Measurements from ENCODE around the gene SKIC3. TPM values are rescaled to one million over a fixed set of nuclear protein-coding genes. Genes with fewer than 3 reads are reported as not detected.

SKIC3 gene
- 124 and 138 TPM in 2 replicates for total RNA-seq

DNA sequence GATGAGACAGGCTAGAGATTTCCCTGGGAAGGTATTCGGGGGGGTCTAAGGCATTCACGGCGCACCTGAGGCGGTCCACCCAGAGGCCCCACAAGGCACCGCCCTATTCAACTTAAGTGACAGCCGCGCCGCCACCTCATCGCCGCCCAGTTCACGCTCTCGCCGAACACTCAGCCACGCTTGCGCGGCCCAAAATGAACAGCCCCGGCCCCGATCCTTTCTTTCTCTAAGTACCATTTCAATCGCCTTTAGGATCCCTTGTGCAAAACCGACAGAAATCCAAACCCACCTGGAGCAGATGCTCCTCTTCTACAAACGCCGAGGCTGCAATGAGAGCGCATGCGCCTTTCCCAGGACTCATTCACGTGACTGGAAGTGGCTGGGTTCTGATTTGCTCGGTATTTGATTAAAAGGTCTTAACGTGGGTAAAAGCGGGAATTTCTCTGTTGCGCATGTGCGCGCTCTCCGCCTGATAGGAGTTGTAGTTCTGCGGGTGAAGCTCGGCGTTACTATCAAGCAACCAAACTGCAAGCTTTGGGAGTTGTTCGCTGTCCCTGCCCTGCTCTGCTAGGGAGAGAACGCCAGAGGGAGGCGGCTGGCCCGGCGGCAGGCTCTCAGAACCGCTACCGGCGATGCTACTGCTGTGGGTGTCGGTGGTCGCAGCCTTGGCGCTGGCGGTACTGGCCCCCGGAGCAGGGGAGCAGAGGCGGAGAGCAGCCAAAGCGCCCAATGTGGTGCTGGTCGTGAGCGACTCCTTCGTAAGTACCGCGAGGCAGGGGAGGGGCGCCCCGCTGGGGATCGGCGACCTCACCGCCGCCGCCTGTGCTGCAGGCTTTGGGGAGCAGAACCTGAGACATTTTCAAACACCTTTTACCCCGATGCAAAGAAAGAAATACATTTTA lies at the start of gene SKIC3, which contains the start of gene ARSK:
TSS of gene SKIC3 (minus strand) at position 331 of the 902 bp plus-strand sequence. CDS start 7,827 bp downstream, outside the sequence.
TSS of gene ARSK (plus strand) at position 455 of the 902 bp plus-strand sequence. CDS start at position 633, 178 bp downstream.
- peak; percentile 98 for DNase-seq (ENCODE audit: low read depth, low spot score)

- DNase-seq (ENCODE audit: low read depth, low spot score), result no peak
Observed at GRCh38 chr5:95600557-95600956, 45.8 kb upstream of the SKIC3 start.

DNA sequence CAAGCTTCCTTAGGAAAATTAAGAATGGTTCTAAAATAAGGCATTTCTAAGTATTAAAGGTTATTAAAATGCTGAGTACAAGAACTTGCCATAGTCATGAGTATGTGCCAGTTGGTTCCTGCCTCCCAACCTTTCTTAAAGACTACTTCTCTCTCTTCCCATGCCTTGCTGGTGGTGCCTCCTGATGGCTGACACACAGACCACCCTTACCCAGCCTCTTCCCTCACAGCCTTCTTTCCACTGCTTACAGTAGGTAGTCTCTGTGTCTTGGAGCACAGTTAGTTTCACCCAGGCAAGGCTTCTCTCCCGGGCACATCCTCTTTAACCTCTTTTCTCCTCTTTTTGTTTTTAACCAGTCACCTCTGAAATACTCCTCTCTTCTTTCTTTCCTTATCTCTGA lies 44.5 kb upstream of the SKIC3 start:
- DNase-seq (ENCODE audit: low read depth, low spot score), result no peak

GRCh38 chr5:95595289-95595931 lies 40.6 kb upstream of the SKIC3 start:
- DNase-seq (ENCODE audit: low read depth, low spot score), result no peak

- peak; percentile 32 for DNase-seq (ENCODE audit: low read depth, low spot score)
Observed at GRCh38 chr5:95591490-95591901, 36.7 kb upstream of the SKIC3 start.

DNA sequence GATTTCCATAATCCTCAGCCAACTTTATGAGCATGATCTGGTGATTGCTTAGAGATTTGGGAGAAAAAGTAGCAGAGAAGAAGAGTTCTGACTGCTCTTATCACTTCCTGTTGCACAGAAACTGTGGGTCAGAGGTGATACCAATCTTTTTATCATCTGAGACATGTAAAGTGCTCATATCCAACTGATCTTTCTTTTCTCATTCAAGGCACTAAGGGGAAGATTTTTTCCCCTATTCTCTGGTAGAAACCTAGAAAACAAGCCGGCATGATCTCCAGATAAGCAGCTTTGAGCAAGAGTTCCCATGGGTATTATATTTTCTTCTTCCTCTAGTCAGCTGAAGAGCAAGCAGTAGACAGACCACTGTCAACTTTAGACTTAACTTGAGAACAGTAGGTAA lies 36.1 kb upstream of the SKIC3 start:
- no peak for DNase-seq (ENCODE audit: low read depth, low spot score)

- DNase-seq (ENCODE audit: low read depth, low spot score), result no peak
Observed at GRCh38 chr5:95583992-95584391, 29.2 kb upstream of the SKIC3 start.

DNA sequence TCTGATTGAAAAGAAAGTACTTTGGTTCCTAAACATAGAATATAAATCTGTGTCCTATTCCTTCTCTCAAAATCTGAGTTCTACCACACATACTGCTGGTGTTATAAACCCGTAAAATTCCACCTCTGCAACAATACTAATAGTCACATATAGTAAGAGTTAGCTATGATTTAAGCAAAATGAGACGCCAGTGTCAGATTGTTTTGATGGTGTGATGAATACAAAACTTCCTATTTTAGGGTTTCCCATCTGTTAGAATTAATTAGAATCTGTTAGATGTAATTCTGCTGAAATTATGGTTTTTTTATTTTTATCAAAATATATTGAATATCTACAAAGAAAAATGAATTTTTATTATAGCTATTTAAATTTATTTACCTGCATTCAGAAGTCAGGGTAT lies 26.8 kb upstream of the SKIC3 start:
- DNase-seq (ENCODE audit: low read depth, low spot score), result no peak

GRCh38 chr5:95572016-95572415 lies 17.2 kb upstream of the SKIC3 start:
- DNase-seq (ENCODE audit: low read depth, low spot score), result no peak

- no peak for DNase-seq (ENCODE audit: low read depth, low spot score)
Observed at GRCh38 chr5:95565280-95565920, 10.6 kb upstream of the SKIC3 start.

DNA sequence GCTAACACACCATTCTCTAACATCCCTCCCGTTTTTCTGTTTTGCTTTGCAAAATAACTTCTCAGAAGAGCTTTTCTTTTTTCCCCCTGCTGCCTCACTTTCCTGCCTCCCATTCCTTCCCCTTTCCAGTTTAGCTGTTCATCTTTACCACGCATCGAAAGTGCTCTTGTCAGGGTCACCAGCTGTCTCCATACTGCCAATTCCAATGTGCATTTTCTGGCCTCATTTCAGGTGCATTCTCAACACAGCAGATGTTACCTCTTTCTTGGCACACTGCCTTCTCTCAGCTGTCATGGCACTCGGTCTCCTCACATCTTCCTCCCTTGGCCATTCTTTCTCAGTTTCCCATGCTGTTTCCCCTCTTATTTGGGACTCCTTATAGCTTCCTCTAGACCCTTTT lies 9.7 kb upstream of the SKIC3 start:
- no peak for DNase-seq (ENCODE audit: low read depth, low spot score)

DNA sequence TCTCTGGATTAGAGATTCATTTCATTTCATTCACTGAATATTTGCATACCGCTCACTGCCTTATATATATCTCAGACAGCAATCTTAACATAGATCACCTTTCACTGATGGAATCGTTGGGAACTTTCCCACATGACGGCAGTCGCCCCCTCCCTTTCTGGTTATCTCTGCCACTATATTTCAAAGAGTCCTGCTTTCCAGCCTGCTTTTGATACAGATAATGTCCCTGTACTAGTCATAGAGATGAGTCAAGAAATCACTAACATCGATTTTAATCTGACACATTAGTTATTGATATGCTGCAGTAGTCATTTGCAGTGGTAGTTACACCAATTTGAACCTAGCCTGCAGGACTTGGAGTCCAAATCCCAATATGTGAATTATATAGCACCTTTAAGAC lies 8.6 kb upstream of the SKIC3 start:
- no peak for DNase-seq (ENCODE audit: low read depth, low spot score)

GRCh38 chr5:95562282-95562681 lies 7.5 kb upstream of the SKIC3 start:
- no peak for DNase-seq (ENCODE audit: low read depth, low spot score)

DNA sequence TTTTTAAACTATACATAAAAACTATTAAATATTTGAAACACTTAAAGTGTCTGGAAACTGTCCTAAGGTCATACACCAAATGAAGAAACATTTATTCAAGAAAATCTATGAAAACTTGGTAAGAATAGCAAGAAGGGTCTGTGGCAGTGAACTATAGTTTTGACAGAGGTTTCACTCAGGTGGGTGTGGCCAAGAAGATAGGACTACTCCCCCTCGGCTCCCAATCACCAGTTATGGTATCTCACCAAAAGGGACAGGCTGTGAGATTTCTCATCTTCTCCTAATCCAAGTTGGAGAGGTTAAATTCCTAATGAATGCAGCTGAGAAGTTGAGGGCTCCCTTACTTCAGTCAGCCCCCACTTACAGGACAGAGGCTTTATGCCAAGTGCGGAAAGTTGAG lies 3.1 kb upstream of the SKIC3 start:
- no peak for DNase-seq (ENCODE audit: low read depth, low spot score)

GRCh38 chr5:95555553-95555952 lies 776 bp upstream of the SKIC3 start:
- no peak for DNase-seq (ENCODE audit: low read depth, low spot score)

DNA sequence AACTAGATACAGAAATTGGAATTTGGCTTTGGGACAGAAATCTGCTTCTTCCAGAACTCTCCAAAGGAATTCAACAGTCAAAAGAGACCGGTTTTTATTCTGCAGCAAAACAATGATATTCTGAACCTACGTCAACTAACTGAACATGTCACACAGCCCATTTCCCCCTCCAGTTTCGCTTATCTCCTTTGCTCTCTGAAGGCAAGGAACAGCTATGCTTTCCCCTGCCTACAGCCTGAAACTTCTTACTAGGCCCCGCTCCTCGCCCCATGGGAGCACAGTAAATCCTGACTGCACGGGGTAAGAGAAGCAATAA lies 488 bp downstream of the SKIC3 start:
- DNase-seq (ENCODE audit: low read depth, low spot score), result no peak

GRCh38 chr5:95549030-95549429 lies 5.7 kb downstream of the SKIC3 start:
- DNase-seq (ENCODE audit: low read depth, low spot score), result no peak

DNA sequence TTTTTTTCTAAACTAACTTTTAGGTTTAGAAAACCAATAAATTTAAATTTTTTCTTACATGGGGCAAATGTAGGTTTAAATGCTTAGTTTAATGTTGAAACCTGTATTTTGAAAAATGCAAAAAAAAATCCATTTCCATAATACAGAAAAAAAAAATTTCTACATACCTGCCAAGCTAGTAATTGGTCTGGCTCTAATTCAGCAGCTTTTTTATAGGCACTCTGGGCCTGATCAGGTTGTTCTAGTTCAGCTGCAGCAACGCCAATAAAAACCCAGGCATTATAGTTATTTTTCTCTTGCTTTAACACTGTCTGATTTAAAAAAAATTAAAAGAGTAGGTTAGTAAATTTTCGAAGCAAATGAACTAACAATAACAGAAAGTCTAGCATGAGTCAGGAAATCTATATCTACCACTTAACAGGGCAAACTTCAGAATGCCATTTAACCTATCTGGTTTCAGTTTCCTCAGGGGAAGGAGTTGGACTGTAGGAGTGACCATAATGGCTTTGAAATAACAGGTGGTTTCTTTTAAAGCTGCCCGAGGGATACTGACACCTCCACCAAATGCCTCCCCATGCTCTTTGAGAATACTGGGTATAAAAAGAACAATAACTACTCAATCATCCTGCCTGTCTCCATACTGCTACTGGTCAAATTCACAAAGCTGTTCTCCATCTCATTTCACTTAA lies 11.6 kb downstream of the SKIC3 start:
- DNase-seq (ENCODE audit: low read depth, low spot score), result no peak

- no peak for DNase-seq (ENCODE audit: low read depth, low spot score)
Observed at GRCh38 chr5:95537501-95537900, 17.3 kb downstream of the SKIC3 start.

- no peak for DNase-seq (ENCODE audit: low read depth, low spot score)
Observed at GRCh38 chr5:95533761-95534160, 21.0 kb downstream of the SKIC3 start.

- DNase-seq (ENCODE audit: low read depth, low spot score), result no peak
Observed at GRCh38 chr5:95533106-95533505, 21.7 kb downstream of the SKIC3 start.

- DNase-seq (ENCODE audit: low read depth, low spot score), result no peak
Observed at GRCh38 chr5:95532415-95532814, 22.4 kb downstream of the SKIC3 start.

Data from pulmonary artery endothelial cell (primary cell).